HG02571 (cell line): Measurements from ENCODE around the gene BBC3.
A peak's percentile ranks its signal among the peaks of the same experiment; 100 is the strongest.
"Not testable (repeated sequence)": the region's sequence is repeated elsewhere in the genome, so short reads cannot be mapped to it uniquely, and the experiment has no call there.

Source experiments
- ATAC-seq: cut with Tn5 transposase; IDR thresholded peaks from one replicate; pipeline ENCODE4 v1.9.1; 2021; ENCODE audit warnings: mild to moderate bottlenecking, moderate library complexity; ENCODE audit not compliant: unreplicated experiment

Gene BBC3, protein sequence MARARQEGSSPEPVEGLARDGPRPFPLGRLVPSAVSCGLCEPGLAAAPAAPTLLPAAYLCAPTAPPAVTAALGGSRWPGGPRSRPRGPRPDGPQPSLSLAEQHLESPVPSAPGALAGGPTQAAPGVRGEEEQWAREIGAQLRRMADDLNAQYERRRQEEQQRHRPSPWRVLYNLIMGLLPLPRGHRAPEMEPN

DNA sequence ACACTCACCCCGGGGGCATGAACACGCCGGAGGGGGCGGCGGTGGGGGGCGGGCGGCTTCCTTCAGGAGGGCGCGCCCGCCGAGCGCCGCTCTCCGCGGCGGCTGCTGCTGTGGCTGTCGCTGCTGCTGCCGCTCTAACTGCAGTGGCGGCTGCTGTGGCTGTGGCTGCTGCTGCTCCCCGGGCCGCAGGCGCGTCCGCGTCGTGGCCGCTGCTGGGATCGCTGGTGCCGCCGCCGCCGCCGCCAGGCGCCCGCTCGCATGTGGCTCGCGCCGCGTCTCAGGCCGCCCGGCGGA is at the start of gene BBC3:
BBC3 (minus strand) TSS at position 279 of the 294 bp plus-strand sequence. CDS start 2,768 bp downstream, outside the sequence.
- no peak for ATAC-seq

DNA sequence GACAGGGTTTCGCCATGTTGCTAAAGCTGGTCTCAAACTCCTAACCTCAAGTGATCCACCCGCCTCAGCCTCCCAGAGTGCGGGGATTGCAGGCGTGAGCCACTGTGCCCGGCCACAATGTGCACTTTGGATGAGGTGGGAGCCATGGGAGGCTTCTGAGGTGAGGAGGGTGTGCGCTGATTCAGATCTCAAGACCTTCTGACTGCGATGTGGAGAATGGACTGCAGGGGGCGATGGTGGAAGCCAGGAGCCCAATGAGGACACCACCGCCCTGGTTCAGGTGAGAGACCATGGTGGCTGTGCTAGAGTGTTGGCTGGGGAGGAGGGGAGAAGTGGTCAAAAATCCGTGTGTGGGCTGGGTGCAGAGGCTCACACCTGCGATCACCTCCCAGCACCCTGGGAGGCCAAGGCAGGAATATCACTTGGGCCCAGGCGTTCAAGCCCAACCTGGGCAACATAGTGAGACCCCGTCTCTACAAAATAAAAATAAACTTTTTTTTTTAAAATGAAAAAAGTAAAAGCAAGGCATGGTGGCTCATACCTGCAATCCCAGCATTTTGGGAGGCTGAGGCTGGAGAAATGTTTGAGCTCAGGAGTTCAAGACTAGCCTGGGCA is 49.3 kb upstream of the BBC3 start:
- ATAC-seq = no peak

DNA sequence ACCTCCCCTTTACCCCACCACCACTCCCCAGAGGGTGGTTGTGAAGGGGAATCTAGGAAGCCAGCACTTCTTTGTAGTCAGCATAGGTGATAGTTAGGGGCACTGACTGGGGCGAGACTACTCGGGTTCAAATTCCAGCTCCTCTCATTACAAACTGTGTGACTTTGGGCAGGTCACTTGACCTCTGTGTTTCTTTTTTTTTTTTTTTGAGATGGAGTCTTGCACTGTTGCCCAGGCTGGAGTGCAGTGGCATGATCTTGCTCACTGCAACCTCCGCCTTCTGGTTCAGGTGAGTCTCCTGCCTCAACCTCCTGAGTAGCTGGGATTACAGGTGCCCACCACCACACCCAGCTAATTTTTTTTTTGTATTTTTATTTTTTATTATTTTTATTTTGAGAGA is 45.5 kb upstream of the BBC3 start:
- not testable (repeated sequence) for ATAC-seq

DNA sequence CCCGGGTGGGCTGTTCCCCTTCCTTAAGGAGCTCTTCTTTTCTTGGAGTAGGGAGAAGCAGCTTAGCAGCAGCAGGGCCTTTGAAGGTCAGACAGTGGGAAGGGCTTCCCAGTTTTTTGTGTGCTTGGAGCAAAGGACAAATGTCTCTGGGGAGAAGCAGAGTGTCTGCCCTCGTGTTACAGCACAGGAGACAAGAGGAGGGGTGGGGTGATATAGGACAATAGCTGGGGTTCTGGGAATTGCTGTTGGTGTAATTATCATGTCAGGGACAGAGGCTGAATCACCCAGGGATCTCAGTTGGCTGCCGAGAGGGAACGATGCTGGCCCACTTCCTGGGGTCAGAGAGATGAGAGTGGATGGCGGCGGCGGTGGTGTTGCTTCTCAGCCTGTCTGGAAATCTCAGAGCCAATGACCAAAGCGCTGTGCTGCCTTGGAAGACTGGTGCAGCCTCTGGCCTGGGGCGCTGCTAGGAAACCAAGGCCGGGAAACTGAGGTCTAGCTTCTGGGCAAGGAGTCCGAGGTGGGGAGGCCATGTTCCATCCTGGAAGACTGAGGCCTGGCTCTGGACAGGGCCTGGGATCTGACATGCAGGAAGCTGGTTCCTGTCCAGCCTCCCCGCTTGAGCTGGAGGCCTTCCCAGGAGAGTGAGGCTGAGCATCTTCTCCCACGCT is 44.9 kb upstream of the BBC3 start:
- no peak for ATAC-seq

DNA sequence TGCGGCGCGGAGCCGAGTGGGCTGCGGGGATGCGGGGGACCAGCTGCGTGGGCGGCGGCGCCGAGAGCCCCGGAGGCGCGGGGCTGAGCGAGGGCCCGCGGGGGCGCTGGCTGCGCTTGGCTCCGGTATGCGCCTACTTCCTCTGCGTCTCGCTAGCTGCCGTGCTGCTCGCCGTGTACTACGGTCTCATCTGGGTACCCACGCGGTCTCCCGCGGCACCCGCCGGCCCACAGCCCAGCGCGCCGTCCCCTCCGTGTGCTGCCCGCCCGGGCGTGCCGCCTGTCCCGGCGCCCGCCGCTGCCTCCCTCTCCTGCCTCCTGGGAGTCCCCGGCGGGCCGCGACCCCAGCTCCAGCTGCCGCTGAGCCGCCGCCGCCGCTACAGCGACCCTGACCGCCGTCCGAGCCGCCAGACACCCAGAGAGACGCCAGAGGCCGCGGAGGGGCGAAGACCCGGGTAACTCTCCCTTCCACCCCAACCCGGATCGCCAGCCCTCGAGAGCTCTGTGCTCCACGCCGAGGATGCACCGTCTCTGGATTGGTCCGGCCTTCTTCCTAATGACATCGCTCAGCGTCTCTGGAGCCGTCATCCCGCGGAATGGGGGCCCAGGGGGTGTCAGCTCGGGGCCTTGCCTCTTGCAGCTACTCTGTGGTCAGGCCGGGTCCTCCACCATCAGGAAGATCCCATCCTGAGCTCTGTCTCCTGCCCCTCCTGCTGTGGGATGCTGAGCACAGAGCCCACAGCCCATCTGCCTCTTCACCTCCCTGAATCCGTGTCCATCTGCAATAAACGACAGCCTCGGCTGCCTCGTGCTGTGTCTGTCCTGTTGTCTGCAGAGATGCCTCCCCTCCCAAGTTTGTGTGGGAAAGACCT is 44.1 kb upstream of the BBC3 start:
- ATAC-seq = no peak

DNA sequence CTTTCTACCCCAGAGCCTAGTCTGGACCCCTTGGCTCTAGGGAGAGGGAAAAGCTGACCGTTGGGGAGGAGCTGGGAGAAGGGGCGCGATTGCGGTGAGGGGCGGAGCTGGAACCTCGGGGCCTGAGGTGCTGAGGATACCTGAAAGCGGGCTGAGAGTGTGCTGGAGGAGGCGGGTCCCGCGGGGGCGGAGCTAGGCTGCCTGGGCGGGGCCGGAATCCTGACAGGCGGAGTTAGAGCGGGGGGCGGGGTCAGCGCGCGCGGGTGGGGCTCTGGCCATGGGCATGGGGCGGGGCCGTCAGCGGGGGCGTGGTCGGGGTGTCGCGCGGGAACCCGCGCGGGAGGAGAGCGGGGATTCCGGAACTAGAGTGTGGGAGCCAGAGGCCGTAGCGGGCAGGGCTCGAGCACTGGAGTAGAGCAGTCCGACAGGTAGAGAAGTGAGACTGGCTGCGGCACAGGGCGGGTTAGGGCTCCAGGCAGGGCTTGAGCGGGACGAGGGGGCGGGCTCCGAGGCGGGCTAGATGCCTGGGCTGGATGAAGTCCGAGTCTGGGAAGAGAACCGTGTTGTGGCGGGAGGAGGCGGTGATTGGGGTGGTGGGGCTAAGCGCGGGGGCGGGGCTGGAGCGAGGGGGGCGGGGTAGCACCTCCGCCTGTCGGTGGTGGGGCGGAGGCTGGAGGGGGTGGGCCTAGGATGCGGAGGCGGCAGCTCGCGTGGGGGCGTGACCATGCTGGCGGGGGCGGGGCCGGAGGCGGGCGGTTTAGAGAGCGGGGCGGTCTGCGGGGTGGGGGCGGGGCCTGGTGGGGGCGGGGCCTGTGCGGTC is 43.3 kb upstream of the BBC3 start, which contains the start of gene INAFM1:
INAFM1 (plus strand) TSS at position 815 of the 820 bp plus-strand sequence. CDS start 35 bp downstream, outside the sequence.
- peak; percentile 52 for ATAC-seq

DNA sequence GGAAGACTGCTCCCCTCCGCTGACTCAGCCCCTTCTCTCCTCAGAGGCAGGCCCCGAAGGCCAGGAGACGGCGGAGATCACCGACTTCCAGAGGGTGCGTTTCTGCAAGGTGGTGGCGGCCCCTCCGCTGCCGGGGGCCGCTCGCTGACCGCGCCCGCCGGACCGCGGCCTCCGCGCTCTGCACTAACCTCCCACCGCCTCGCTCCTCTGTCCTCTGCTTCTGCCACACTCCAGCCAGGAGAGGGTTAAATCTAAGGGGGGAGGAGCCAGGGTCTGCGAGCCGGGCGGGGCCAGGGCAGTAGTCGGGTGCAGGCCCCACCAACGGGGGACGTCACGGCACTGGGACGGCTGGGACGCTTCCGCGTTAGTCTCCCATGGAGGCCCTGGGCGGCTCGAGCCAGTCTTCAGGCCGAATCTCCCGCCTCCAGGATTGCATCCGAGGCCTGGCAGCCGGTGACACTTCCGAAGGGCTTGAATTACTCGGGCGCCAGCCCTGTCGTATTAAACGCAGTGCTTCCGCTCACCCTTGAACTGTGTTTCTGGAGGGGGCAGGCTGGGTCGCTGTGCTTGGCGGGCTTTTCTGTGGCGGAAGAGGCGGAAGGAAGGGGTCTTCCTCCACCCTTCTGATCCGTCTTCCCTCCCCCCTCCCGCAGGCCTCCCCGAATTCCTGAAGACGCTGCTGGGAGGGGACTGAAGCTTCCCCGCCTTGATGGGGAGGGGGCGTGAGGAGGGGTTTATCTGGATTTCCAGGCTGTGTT is 42.5 kb upstream of the BBC3 start:
- peak; percentile 61 for ATAC-seq

DNA sequence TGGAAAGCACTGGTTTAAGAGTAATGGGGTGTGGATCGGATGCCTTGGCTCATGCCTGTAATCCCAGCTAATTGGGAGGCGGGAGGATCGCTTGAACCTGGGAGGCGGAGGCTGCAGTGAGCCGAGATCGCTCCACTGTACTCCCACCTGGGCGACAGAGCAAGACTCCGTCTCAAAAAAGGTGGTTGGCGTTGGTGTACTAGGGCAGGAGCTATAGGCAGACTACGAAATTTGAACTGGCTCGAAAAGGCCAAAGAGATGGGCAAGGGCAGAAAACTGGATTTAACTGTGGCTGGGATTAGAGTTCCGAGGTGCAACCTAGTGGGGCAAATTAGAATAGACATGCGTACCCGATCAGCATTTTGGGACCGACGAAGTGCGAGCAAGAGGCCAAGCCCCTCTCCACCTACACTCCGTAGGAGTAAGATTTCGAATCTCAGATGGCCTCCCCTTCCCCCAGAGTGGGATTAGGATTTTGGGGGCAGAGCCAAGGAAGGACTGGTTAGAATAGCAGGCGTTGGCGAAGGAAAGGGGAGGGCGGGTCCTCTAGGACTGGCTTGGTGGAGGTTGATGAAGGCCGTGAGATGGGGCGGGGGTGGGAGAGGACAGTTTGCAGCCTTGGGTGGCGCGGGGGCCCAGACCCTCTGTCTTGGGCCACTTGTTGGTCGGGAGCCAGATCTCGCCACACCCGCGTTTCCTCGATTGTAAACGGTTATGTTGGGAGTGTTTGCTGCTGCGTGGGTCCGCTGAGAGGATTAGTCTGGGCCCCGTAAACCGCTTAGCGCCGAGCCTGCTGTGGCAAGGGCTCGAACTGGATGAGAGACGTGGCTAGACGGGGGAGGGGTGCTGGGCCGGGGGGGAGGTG is 41.7 kb upstream of the BBC3 start:
- no peak for ATAC-seq

DNA sequence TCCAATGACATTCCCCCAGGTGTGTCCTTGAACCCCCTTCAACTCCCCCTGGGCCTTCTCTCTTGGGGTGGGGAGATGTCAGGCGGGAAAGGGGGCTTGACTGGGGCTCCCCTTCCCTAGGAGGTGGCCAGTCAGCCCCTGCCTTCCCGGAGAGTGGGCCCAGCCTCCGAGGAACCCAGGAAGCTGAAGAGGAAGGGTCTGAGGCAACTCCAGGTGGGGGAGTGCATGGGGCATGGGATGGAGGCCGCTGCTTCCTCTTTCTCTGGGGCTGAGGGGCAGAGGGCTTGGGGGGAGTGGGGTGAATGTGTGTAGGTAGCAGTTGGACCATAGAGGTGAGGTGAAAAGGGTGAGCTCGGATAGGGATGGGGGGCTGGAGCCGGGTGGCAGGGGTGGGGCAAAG is 41.0 kb upstream of the BBC3 start:
- ATAC-seq = no peak

DNA sequence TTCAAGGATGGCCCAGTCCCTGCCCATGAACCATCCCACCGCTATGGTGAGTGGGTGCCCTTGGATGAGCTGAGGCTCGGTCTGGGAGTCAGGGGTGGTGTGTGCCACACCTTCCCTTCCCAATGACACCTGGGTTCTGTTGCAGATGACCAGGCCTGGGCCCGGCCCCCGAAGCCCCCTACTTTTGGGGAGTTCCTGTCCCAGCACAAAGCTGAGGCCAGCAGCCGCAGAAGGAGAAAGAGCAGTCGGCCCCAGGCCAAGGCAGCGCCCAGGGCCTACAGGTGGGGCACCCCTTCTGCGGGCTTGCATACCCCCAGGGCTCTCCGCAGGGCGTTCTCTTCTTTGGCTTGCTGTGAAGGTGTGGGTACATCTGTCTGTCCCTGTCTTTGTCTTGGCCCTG is 39.4 kb upstream of the BBC3 start:
- no peak for ATAC-seq

DNA sequence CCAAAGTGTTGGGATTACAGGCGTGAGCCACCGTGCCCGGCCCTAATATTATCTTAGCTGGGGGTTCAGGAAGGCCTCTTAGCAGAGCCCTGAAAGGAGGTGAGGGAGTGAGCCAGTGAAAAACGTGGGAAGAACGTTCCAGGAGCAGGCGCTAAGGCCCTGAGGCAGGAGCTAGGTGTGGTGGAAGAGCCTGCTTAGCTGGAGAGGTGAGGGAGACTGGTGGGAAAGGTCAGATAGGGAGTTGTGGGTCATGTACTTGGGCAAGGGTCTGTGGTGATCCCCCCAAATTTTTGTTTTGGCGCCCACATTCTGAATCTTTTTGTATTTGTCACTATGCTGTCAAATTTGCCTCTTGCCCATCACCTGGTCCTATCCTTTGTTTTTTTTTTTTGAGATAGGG is 38.6 kb upstream of the BBC3 start:
- ATAC-seq = no peak

DNA sequence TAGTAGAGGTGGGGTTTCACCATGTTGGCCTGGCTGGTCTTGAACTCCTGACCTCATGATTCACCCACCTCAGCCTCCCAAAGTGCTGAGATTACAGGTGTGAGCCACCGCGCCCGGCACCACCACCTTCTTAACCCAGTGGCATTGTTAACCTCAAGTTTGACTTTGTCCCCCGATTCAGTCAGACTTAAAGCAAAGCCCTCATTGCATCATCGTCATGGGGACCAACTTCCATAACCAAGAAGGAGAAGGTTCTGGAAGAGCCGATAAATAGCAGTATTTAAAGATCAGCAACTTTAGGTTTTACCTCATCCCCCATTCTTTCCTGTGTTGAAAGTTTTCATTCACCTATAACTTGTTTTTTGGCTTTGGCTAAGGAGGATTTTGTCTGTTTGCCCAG is 37.0 kb upstream of the BBC3 start:
- no peak for ATAC-seq

DNA sequence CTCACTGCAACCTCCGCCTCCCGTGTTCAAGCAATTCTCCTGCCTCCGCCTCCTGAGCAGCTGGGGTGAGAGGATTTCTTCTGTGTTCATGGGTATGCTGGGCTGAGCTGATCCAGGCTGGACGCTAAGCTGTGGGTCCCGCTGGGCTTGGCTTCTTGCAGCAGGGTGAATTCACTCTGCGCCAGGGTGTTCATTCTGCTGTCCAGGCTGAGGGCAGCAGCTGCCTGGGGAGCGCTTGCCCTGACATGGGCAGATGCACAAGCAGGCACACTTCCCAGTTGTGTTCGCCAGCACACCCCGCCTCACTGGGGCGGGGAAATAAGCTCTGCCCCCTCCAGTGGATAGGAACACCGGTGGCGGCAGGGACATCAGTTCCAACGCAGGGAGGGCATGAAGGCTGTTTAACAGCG is 36.4 kb upstream of the BBC3 start:
- no peak for ATAC-seq

DNA sequence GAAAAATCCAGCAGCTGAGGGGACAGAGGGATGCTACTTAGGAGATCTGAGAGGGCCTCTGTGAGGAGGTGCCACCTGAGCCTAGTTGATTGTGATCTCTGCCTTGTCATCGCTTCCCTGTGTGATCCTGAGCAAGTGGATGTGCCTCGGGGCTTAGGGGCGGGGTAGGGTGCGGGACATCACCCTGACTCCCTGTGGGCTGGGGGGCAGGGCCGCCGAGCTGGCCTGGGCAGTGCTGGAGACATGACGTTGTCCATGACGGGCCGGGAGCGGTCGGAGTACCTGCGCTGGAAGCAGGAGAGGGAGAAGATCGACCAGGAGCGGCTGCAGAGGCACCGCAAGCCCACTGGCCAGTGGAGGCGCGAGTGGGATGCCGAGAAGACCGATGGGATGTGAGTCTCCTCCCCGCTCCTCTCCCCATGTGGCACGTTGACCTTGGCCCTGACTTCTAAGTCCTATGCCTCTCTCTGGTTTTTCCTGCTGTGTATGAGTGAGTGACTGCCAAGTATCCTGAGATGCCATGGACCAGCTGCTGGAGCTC is 35.5 kb upstream of the BBC3 start:
- ATAC-seq = no peak

DNA sequence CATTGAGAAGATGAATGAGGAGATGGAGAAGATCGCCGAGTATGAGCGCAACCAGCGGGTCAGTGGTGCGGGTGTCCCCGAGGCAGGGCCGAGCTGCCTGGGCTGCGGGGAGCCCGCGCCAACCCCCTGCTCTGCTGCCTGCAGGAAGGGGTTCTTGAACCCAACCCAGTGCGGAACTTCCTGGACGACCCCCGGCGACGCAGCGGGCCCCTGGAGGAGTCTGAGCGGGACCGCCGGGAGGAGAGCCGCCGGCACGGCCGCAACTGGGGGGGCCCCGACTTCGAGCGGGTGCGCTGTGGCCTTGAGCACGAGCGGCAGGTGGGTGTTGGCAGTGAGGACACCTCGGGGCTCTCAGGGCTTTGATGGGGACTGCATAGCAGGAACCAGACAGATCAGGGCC is 33.6 kb upstream of the BBC3 start:
- ATAC-seq = no peak

DNA sequence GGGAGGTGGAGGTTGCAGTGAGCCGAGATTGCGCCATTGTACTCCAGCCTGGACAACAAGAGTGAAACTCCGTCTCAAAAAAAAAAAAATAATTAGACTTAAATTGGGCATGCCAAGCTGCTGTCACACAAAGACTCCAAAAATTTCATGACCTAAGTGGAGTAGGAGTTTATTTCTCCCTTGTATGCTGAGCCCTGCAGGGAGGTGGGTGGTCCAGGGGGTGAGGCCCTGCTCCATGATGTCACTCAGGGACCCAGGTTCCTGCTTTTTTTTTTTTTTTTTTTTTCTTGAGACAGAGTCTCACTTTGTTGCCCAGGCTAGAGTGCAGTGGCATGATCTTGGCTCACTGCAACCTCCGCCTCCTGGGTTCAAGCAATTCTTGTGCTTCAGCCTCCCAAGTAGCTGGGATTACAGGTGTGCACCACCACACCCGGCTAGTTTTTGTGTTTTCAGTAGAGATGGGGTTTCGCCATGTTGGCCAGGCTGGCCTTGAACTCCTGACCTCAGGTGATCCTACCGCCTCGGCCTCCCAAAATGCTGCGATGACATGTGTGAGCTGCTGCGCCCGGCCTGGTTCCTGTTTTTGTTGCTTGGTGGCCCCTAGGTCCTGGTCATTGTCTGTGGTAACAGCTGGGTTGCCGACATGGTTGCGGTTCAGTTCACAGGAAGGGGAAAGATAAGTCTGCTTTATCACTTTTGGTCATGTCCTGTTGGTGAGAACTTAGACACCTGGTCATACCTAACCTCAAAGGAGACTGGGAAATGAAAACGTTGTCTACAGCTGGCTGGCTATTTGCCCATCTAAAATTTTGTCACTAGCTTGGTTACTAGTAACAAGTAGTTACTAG is 31.2 kb upstream of the BBC3 start:
- peak; percentile 48 for ATAC-seq

DNA sequence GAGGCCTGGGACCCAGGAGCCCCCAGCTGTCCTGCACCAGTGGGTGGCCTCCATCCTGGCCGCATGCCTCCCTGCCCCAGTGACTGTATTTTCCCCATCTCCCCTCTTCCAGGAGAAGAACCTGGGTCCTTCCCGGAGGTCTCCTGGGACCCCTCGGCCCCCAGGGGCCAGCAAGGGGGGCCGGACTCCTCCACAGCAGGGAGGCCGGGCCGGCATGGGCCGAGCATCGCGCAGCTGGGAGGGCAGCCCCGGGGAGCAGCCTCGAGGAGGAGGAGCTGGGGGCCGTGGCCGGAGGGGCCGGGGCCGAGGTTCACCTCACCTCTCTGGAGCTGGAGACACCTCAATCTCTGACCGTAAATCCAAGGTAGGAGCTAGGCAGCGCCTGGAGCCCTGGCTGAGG is 29.5 kb upstream of the BBC3 start:
- ATAC-seq = no peak
